ENCODE measurements around the gene CCDC91.

CCDC91 gene

GRCh38 chr12:28479683-28480082 lies 289.4 kb downstream of the CCDC91 start:
- TF ChIP-seq, protein P1, sequence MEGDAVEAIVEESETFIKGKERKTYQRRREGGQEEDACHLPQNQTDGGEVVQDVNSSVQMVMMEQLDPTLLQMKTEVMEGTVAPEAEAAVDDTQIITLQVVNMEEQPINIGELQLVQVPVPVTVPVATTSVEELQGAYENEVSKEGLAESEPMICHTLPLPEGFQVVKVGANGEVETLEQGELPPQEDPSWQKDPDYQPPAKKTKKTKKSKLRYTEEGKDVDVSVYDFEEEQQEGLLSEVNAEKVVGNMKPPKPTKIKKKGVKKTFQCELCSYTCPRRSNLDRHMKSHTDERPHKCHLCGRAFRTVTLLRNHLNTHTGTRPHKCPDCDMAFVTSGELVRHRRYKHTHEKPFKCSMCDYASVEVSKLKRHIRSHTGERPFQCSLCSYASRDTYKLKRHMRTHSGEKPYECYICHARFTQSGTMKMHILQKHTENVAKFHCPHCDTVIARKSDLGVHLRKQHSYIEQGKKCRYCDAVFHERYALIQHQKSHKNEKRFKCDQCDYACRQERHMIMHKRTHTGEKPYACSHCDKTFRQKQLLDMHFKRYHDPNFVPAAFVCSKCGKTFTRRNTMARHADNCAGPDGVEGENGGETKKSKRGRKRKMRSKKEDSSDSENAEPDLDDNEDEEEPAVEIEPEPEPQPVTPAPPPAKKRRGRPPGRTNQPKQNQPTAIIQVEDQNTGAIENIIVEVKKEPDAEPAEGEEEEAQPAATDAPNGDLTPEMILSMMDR (conservative IDR thresholded peaks at IDR 0.05) = no peak

GRCh38 chr12:28484156-28484555 lies 293.9 kb downstream of the CCDC91 start:
- H3K27ac ChIP-seq = no peak overlapping the region; the same call in 1 of the 2 replicates
- TF ChIP-seq, protein P1 (conservative IDR thresholded peaks at IDR 0.05) = no peak

More at GRCh38 chr12:28479683-28480082, 289.4 kb downstream of the CCDC91 start:
- H3K27ac ChIP-seq = no peak overlapping the region

- no peak overlapping the region for H3K27ac ChIP-seq
- TF ChIP-seq, protein P1 (conservative IDR thresholded peaks at IDR 0.05) = no peak
Observed at GRCh38 chr12:28486521-28486920, 296.3 kb downstream of the CCDC91 start.

DNA sequence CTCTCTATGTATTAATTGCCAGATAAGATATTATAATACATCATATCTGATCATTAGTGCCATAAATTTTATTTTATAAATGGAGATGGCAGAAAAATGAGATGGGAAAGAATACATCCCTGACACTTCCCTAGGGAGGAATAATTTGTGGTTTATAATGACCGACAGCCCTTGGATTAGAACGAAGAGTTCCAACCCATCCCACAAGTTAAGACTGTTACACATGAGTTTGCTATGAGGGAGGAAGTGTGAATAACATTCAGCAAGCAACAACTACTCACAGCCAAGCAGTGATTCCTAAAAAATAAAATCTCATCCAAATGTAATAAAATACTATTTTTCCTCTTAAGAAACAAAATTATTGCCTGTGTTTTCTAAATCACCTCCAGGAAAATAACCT lies 299.0 kb downstream of the CCDC91 start:
- TF ChIP-seq, protein P1 (conservative IDR thresholded peaks at IDR 0.05) = no peak
- no peak overlapping the region for H3K27ac ChIP-seq

GRCh38 chr12:28497889-28498411 lies 307.7 kb downstream of the CCDC91 start:
- TF ChIP-seq, protein P1 (conservative IDR thresholded peaks at IDR 0.05) = no peak
- H3K27ac ChIP-seq = no peak overlapping the region

DNA sequence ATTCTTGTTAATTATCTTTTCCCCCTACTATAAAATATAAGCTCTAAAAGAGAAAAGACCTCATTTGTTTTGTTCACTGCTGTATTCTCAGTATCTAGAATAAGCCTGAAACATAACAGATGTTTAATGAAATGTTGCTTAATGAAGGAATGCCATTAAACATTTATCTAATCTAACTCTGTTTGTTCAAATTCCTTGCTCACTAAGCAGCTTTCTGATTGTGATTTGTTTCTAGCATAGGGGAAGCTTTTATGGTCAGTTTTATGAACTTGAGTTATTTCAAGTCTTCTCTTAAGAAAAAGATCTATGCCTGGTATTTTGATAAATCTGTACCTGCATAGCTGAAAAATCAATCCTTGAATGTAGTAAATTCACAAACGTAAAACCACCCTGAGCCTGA lies 308.6 kb downstream of the CCDC91 start:
- no peak overlapping the region for H3K27ac ChIP-seq
- TF ChIP-seq, protein P1 (conservative IDR thresholded peaks at IDR 0.05) = no peak

DNA sequence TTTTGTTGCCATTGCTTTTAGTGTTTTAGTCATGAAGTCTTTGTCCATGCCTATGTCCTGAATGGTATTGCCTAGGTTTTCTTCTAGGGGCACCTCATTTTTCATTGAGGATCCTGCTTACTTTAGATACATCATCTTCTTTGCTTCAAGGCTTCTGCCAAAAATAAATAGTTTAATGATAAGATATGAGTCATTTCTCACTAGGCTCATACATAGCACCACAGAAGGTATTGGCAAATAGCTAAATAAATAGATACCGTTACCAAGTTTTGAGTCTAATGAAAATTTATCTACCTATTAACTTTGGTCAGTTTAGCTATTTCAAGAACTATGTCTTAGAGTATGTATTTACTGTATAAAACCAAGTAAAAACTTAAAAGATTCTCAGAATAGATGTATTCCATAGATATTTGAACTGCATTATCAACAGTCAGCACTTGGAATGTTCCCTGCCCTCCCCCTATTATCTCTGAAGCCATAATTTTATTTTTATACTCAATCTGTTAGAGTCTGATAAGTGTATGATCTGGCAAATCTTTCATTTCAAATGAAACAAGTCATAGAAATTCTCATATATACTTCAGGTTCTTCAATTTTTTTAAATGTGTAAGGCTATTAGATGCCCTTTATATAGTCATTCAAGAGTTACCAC lies 310.2 kb downstream of the CCDC91 start:
- TF ChIP-seq, protein P1 (conservative IDR thresholded peaks at IDR 0.05) = no peak
- H3K27ac ChIP-seq = no peak overlapping the region
